ENCODE measurements around the gene CCT3.

- TF ChIP-seq REST (IDR thresholded peaks at IDR 0.05; ENCODE audit: unreplicated experiment) (no peak), POLR2AphosphoS5 (IDR thresholded peaks at IDR 0.05; ENCODE audit: low read depth) (no peak)
These were observed 45.9 kb upstream of the CCT3 start for GRCh38 chr1:156384007-156384406.

Data from GM23338 (cell line).